DND-41 (cell line): Measurements from ENCODE around the gene CCK.
A peak's percentile ranks its signal among the peaks of the same experiment; 100 is the strongest.

ENCODE experiments used
- ATAC-seq: fragments of 200-7000 bp; cut with Tn5 transposase; 3 replicates; pipeline ENCODE4 v1.9.1; 2021; ENCODE audit warnings: low read depth; ENCODE audit not compliant: insufficient read depth
- DNase-seq: peaks from one replicate; pipeline ENCODE4 v3.0.0-alpha.2; 2020
- H2AFZ ChIP-seq: 2 replicates; pipeline ENCODE4 v1.6.0; 2012; ENCODE audit warnings: low read depth, low read length
- H3K27ac ChIP-seq: 2 replicates; pipeline ENCODE4 v1.5.1; 2012; ENCODE audit warnings: low read length, inconsistent platforms
- H3K27me3 ChIP-seq: fragments of 200-600 bp; sonication (generic); 2 replicates; pipeline ENCODE4 v1.6.0; 2012; ENCODE audit warnings: low read length, mild to moderate bottlenecking, inconsistent platforms; ENCODE audit not compliant: insufficient read depth, poor library complexity
- H3K36me3 ChIP-seq: 2 replicates; pipeline ENCODE4 v1.5.1; 2012; ENCODE audit warnings: low read length, inconsistent platforms; ENCODE audit not compliant: insufficient read depth
- H3K4me1 ChIP-seq: 2 replicates; pipeline ENCODE4 v1.5.1; 2012; ENCODE audit warnings: mild to moderate bottlenecking, low read length; ENCODE audit not compliant: insufficient read depth
- H3K4me2 ChIP-seq: 2 replicates; pipeline ENCODE4 v1.6.0; 2012; ENCODE audit warnings: mild to moderate bottlenecking, moderate library complexity, low read length, inconsistent platforms; ENCODE audit not compliant: insufficient read depth
- H3K4me3 ChIP-seq, 2 experiments: fragments of 200-600 bp in 1 of 2; shearing (Covaris generic) in 1 of 2; 2 replicates each; pipeline ENCODE4 v1.5.1; 2012 to 2016; ENCODE audit warnings: inconsistent platforms in 2 of 2, low read length in 2 of 2, mild to moderate bottlenecking in 2 of 2, low read depth in 1 of 2, moderate library complexity in 1 of 2
- H3K79me2 ChIP-seq: 2 replicates; pipeline ENCODE4 v1.6.0; 2012; ENCODE audit warnings: low read length, inconsistent platforms; ENCODE audit not compliant: insufficient read depth
- H3K9ac ChIP-seq: 2 replicates; pipeline ENCODE4 v1.6.0; 2012; ENCODE audit warnings: low read depth, mild to moderate bottlenecking, inconsistent platforms, low read length, moderate library complexity
- H3K9me3 ChIP-seq: 2 replicates; pipeline ENCODE4 v1.5.1; 2012; ENCODE audit warnings: low read length, moderate library complexity, mild to moderate bottlenecking, inconsistent platforms; ENCODE audit not compliant: insufficient read depth, severe bottlenecking
- H4K20me1 ChIP-seq: 2 replicates; pipeline ENCODE4 v1.6.0; 2012; ENCODE audit warnings: low read length; ENCODE audit not compliant: insufficient read depth
- CTCF ChIP-seq: IDR thresholded peaks from 2 replicates; pipeline ENCODE4 v1.5.1; 2012; ENCODE audit warnings: borderline replicate concordance, low read length, moderate library complexity, mild to moderate bottlenecking; ENCODE audit not compliant: poor library complexity, severe bottlenecking; ENCODE audit errors: extremely low read depth
- EZH2 ChIP-seq: IDR thresholded peaks from 3 replicates; pipeline ENCODE4 v1.6.1; 2012; ENCODE audit warnings: borderline replicate concordance, low read depth, mild to moderate bottlenecking, moderate library complexity, low read length, inconsistent platforms; ENCODE audit not compliant: severe bottlenecking

The CCK gene

GRCh38 chr3:42214064-42214463 is 51.9 kb downstream of the CCK start:
- peaks cover 22% of the 10 kb centered on the region for H3K36me3 ChIP-seq
- H3K27me3 ChIP-seq, result no peaks in the 10 kb centered on the region
- H4K20me1 ChIP-seq, result no peaks in the 10 kb centered on the region
- no peak overlapping the region for H2AFZ ChIP-seq
- no peak overlapping the region for H3K9ac ChIP-seq
- no peak for ATAC-seq
- H3K4me1 ChIP-seq, result peaks cover 26% of the 10 kb centered on the region
- no peak for TF ChIP-seq EZH2
- no peak for TF ChIP-seq CTCF
- no peaks in the 10 kb centered on the region for H3K79me2 ChIP-seq
- DNase-seq, result no peak
- no peaks in the 10 kb centered on the region for H3K9me3 ChIP-seq
- no peak overlapping the region for H3K4me2 ChIP-seq
- no peak overlapping the region for H3K4me3 ChIP-seq
- no peak overlapping the region; the same call in 1 of the 2 replicates for H3K27ac ChIP-seq

DNA sequence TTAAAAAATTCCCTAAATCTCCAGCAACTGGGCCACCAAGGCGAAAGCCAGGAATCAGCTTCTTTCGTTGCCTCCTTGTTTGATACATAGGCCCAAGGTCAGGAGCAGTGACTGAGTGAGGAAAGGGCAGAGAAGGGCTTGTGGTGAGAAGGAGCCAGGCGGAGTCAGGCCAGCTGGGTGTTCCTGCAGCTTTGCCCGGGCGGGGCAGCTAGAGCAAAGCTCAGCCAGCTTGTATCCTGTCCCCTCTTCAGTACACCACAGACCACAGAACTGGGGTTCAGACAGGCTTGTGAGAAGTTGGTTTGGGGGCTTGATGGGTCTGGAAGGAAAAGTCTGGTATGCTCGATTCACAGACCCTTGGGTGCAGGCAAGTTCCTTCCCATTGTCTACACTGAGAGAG is 52.6 kb downstream of the CCK start:
- Histone ChIP-seq H3K36me3 (peaks cover 28% of the 10 kb centered on the region), H3K9me3 (no peaks in the 10 kb centered on the region), H2AFZ (no peak overlapping the region), H3K4me3 (no peak overlapping the region), H3K27me3 (no peaks in the 10 kb centered on the region), H3K79me2 (no peaks in the 10 kb centered on the region), H4K20me1 (no peaks in the 10 kb centered on the region), H3K4me1 (peaks cover 26% of the 10 kb centered on the region), H3K27ac (peak overlapping the region; percentile 43; the same call in 1 of the 2 replicates), H3K4me2 (no peak overlapping the region), H3K9ac (no peak overlapping the region)
- DNase-seq (peak; percentile 38), ATAC-seq (peak; percentile 32; the same call in 2 of the 3 replicates)
- TF ChIP-seq CTCF, result no peak

- no peaks in the 10 kb centered on the region for H3K9me3 ChIP-seq
- DNase-seq, result no peak
- H4K20me1 ChIP-seq, result no peaks in the 10 kb centered on the region
- ATAC-seq, result no peak
- TF ChIP-seq CTCF (no peak), EZH2 (no peak)
- no peak overlapping the region for H2AFZ ChIP-seq
- H3K4me1 ChIP-seq, result peaks cover 5% of the 10 kb centered on the region
- H3K4me2 ChIP-seq, result no peak overlapping the region
- no peak overlapping the region for H3K9ac ChIP-seq
- no peaks in the 10 kb centered on the region for H3K27me3 ChIP-seq
- no peak overlapping the region for H3K4me3 ChIP-seq
- no peaks in the 10 kb centered on the region for H3K79me2 ChIP-seq
- no peak overlapping the region for H3K27ac ChIP-seq
- peaks cover 45% of the 10 kb centered on the region for H3K36me3 ChIP-seq
Measured at GRCh38 chr3:42210726-42211125, 55.3 kb downstream of the CCK start.

DNA sequence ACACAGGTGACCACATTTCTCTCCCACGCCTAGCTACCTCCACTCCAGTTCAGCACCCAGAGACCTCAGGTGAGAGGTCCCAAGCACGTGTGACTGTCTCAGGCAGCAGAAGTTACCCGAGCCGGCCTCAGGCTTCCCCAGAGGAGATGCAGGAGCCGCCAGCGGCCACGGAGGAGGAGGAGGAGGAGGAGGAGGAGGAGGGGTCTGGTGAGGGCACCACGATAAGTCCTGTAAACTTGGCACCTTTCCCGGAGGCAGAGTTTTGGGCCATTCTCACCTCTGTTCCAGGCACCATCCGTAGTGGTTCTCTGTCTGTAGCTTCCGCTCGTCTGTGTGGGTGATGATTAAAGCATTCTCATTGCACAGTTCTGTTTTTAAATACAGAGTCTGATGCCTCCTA is 56.1 kb downstream of the CCK start:
- no peak overlapping the region for H2AFZ ChIP-seq
- TF ChIP-seq CTCF (no peak), EZH2 (no peak)
- H3K4me2 ChIP-seq, result no peak overlapping the region
- DNase-seq (no peak), ATAC-seq (no peak)
- H3K36me3 ChIP-seq, result peaks cover 52% of the 10 kb centered on the region
- H3K9ac ChIP-seq, result no peak overlapping the region
- no peaks in the 10 kb centered on the region for H3K79me2 ChIP-seq
- H3K4me3 ChIP-seq, result no peak overlapping the region
- H3K27ac ChIP-seq, result no peak overlapping the region
- H4K20me1 ChIP-seq, result no peaks in the 10 kb centered on the region
- H3K27me3 ChIP-seq, result no peaks in the 10 kb centered on the region
- H3K4me1 ChIP-seq, result 0 out of 2 replicates have a peak, but pooled peaks cover 2% of the 10 kb centered on the region
- H3K9me3 ChIP-seq, result no peaks in the 10 kb centered on the region
